ENCODE results near the gene SPATA46. TPM values are rescaled to one million over a fixed set of nuclear protein-coding genes. Genes with fewer than 3 reads are reported as not detected.

SPATA46 gene
- total and polyA plus RNA-seq, 2 of the 8 experiments (the other 6 are each of a cell fraction or from before 2014, with no cell fraction given) = not detected

- TF ChIP-seq CBX8 (IDR thresholded peaks at IDR 0.05; ENCODE audit: borderline replicate concordance, low read depth, low read length) (no peak), USF2 (IDR thresholded peaks at IDR 0.05; ENCODE audit: low read length) (no peak), RAD21 (IDR thresholded peaks at IDR 0.05 in 1 of 2, conservative IDR thresholded peaks at IDR 0.05 in 1 of 2; ENCODE audit: low read depth in 2 of 2, low read length in 2 of 2) (no peak), ZNF274 (IDR thresholded peaks at IDR 0.05; ENCODE audit: borderline replicate concordance, extremely low read depth, low read length) (no peak), POU5F1 (IDR thresholded peaks at IDR 0.05; ENCODE audit: low read depth, low read length) (no peak), RFX5 (IDR thresholded peaks at IDR 0.05; ENCODE audit: borderline replicate concordance, low read depth, low read length) (no peak)
Measured at GRCh38 chr1:162374406-162374805, 2.2 kb downstream of the SPATA46 start (continued).
